ENCODE results near the gene MGLL.

Gene MGLL

DNA sequence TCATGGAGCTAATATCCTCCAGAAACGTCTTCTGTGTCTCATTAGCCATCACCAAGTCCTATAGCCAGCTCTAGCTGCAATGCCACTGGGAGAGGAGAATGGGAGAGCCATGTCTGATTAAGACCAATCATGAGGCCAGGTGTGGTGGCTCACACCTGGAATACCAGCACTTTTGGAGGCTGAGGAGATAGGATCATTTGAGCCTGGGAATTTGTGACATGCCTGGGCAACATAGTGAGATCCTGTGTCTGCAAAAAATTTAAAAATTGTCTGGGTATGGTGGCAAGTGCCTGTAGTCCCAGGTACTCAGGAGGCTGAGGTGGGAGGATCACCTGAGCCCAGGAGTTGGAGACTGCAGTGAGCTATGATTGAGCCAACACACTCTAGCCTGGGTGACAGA, 13.1 kb downstream of the MGLL start:
- H3K23ac ChIP-seq (ENCODE audit: low read length): no peak overlapping the region
- H3K56ac ChIP-seq (ENCODE audit: low read length): no peak overlapping the region
- H3K4ac ChIP-seq (ENCODE audit: low read depth, low read length): no peak overlapping the region
- no peaks in the 10 kb centered on the region for H3K79me1 ChIP-seq (ENCODE audit: low read length)
- H3K4me1 ChIP-seq (ENCODE audit: control insufficient read depth, low read depth, low read length): no peaks in the 10 kb centered on the region
- no peak overlapping the region for H4K8ac ChIP-seq (ENCODE audit: low read depth, low read length)
- no peaks in the 10 kb centered on the region for H3K36me3 ChIP-seq (ENCODE audit: control insufficient read depth, insufficient read depth, low read length)
- H3K79me2 ChIP-seq (ENCODE audit: control insufficient read depth, insufficient read depth, low read length): no peaks in the 10 kb centered on the region
- no peak for DNase-seq
- no peaks in the 10 kb centered on the region for H3K27me3 ChIP-seq (ENCODE audit: insufficient read depth, low read length, poor library complexity)
- no peak overlapping the region for H3K9ac ChIP-seq (ENCODE audit: low read length)
- H2AK5ac ChIP-seq (ENCODE audit: low read length): no peak overlapping the region
- H4K5ac ChIP-seq (ENCODE audit: low read length): no peak overlapping the region
- no peak overlapping the region for H2BK15ac ChIP-seq (replicated peaks; ENCODE audit: low read depth)
- no peak overlapping the region for H3K4me2 ChIP-seq (ENCODE audit: low read length)
- no peak overlapping the region for H3K18ac ChIP-seq (ENCODE audit: low read length)
- H3K27ac ChIP-seq (ENCODE audit: low read depth, low read length): no peak overlapping the region
- no peak overlapping the region for H2BK5ac ChIP-seq (ENCODE audit: low read length)
- no peak overlapping the region for H3K4me3 ChIP-seq (ENCODE audit: low read length)
- WGBS (ENCODE audit: extremely low coverage, insufficient coverage, low lambda C conversion rate): no CpG with 5 or more reads among the region's 1 CpG
- no peak overlapping the region for H2BK120ac ChIP-seq (ENCODE audit: low read depth, low read length)

DNA sequence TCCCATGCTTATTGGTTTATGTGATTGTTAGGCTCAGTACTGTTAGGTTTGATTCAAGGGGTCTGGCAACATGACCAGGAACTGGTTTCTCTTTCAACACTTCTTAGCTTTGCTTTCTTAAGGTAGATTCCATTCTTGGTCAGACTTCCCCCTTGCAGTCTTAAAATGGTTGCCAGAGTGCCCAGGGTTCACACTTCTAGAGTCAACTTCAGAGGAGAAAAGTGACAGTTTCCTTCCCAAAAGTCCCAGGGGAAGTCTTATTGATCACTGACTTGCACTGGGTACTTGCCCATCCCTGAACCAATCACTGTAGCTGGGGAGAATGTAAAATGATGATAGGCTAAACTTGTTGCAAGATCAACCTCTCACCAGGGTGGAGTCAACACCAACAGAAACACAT, 14.1 kb downstream of the MGLL start:
- no peak overlapping the region for H2AK5ac ChIP-seq (ENCODE audit: low read length)
- H3K4me3 ChIP-seq (ENCODE audit: low read length): no peak overlapping the region
- H4K8ac ChIP-seq (ENCODE audit: low read depth, low read length): no peak overlapping the region
- no peak overlapping the region for H3K18ac ChIP-seq (ENCODE audit: low read length)
- H3K4ac ChIP-seq (ENCODE audit: low read depth, low read length): no peak overlapping the region
- H3K79me1 ChIP-seq (ENCODE audit: low read length): no peaks in the 10 kb centered on the region
- no peak overlapping the region for H4K5ac ChIP-seq (ENCODE audit: low read length)
- no peaks in the 10 kb centered on the region for H3K79me2 ChIP-seq (ENCODE audit: control insufficient read depth, insufficient read depth, low read length)
- H3K27ac ChIP-seq (ENCODE audit: low read depth, low read length): no peak overlapping the region
- H3K4me1 ChIP-seq (ENCODE audit: control insufficient read depth, low read depth, low read length): no peaks in the 10 kb centered on the region
- no peak overlapping the region for H3K56ac ChIP-seq (ENCODE audit: low read length)
- no peak overlapping the region for H3K23ac ChIP-seq (ENCODE audit: low read length)
- no peak overlapping the region for H2BK5ac ChIP-seq (ENCODE audit: low read length)
- no peak overlapping the region for H3K9ac ChIP-seq (ENCODE audit: low read length)
- DNase-seq: no peak
- H3K4me2 ChIP-seq (ENCODE audit: low read length): no peak overlapping the region
- H3K27me3 ChIP-seq (ENCODE audit: insufficient read depth, low read length, poor library complexity): no peaks in the 10 kb centered on the region
- no peaks in the 10 kb centered on the region for H3K36me3 ChIP-seq (ENCODE audit: control insufficient read depth, insufficient read depth, low read length)
- no peak overlapping the region for H2BK15ac ChIP-seq (replicated peaks; ENCODE audit: low read depth)
- no peak overlapping the region for H2BK120ac ChIP-seq (ENCODE audit: low read depth, low read length)

GRCh38 chr3:127805026-127805753, 17.1 kb downstream of the MGLL start:
- no peak overlapping the region for H3K4ac ChIP-seq (ENCODE audit: low read depth, low read length)
- no peak overlapping the region for H3K18ac ChIP-seq (ENCODE audit: low read length)
- no peak overlapping the region for H2BK15ac ChIP-seq (replicated peaks; ENCODE audit: low read depth)
- no peak overlapping the region for H3K9ac ChIP-seq (ENCODE audit: low read length)
- no peaks in the 10 kb centered on the region for H3K79me2 ChIP-seq (ENCODE audit: control insufficient read depth, insufficient read depth, low read length)
- H2AK5ac ChIP-seq (ENCODE audit: low read length): no peak overlapping the region
- H3K27me3 ChIP-seq (ENCODE audit: insufficient read depth, low read length, poor library complexity): no peaks in the 10 kb centered on the region
- no peak overlapping the region for H4K5ac ChIP-seq (ENCODE audit: low read length)
- no peak overlapping the region for H3K56ac ChIP-seq (ENCODE audit: low read length)
- no peaks in the 10 kb centered on the region for H3K36me3 ChIP-seq (ENCODE audit: control insufficient read depth, insufficient read depth, low read length)
- H3K79me1 ChIP-seq (ENCODE audit: low read length): no peaks in the 10 kb centered on the region
- no peak overlapping the region for H2BK120ac ChIP-seq (ENCODE audit: low read depth, low read length)
- no peak for DNase-seq
- H2BK5ac ChIP-seq (ENCODE audit: low read length): no peak overlapping the region
- no peak overlapping the region for H3K23ac ChIP-seq (ENCODE audit: low read length)
- H4K8ac ChIP-seq (ENCODE audit: low read depth, low read length): no peak overlapping the region
- no CpG with 5 or more reads among the region's 10 CpGs for WGBS (ENCODE audit: extremely low coverage, insufficient coverage, low lambda C conversion rate)
- H3K4me1 ChIP-seq (ENCODE audit: control insufficient read depth, low read depth, low read length): no peaks in the 10 kb centered on the region
- no peak overlapping the region for H3K27ac ChIP-seq (ENCODE audit: low read depth, low read length)
- no peak overlapping the region for H3K4me3 ChIP-seq (ENCODE audit: low read length)
- H3K4me2 ChIP-seq (ENCODE audit: low read length): no peak overlapping the region

- Histone ChIP-seq H4K8ac (ENCODE audit: low read depth, low read length) (no peak overlapping the region), H2AK5ac (ENCODE audit: low read length) (no peak overlapping the region), H3K79me1 (ENCODE audit: low read length) (no peaks in the 10 kb centered on the region), H3K27ac (ENCODE audit: low read depth, low read length) (no peak overlapping the region), H3K4me3 (ENCODE audit: low read length) (no peak overlapping the region), H3K4me1 (ENCODE audit: control insufficient read depth, low read depth, low read length) (no peaks in the 10 kb centered on the region), H3K36me3 (ENCODE audit: control insufficient read depth, insufficient read depth, low read length) (no peaks in the 10 kb centered on the region), H3K23ac (ENCODE audit: low read length) (no peak overlapping the region), H2BK5ac (ENCODE audit: low read length) (no peak overlapping the region), H3K27me3 (ENCODE audit: insufficient read depth, low read length, poor library complexity) (no peaks in the 10 kb centered on the region), H3K4ac (ENCODE audit: low read depth, low read length) (no peak overlapping the region), H3K18ac (ENCODE audit: low read length) (no peak overlapping the region), H2BK15ac (replicated peaks; ENCODE audit: low read depth) (no peak overlapping the region), H2BK120ac (ENCODE audit: low read depth, low read length) (no peak overlapping the region), H3K4me2 (ENCODE audit: low read length) (no peak overlapping the region), H3K56ac (ENCODE audit: low read length) (no peak overlapping the region), H3K79me2 (ENCODE audit: control insufficient read depth, insufficient read depth, low read length) (no peaks in the 10 kb centered on the region), H4K5ac (ENCODE audit: low read length) (no peak overlapping the region), H3K9ac (ENCODE audit: low read length) (no peak overlapping the region)
- no peak for DNase-seq
- no CpG with 5 or more reads among the region's 9 CpGs for WGBS (ENCODE audit: extremely low coverage, insufficient coverage, low lambda C conversion rate)
Observed at GRCh38 chr3:127804141-127804540, 18.2 kb downstream of the MGLL start.

GRCh38 chr3:127803619-127804018, 18.7 kb downstream of the MGLL start:
- Histone ChIP-seq H2BK5ac (ENCODE audit: low read length) (no peak overlapping the region), H3K4me2 (ENCODE audit: low read length) (no peak overlapping the region)
- no CpG with 5 or more reads among the region's 4 CpGs for WGBS (ENCODE audit: extremely low coverage, insufficient coverage, low lambda C conversion rate)

GRCh38 chr3:127802606-127803005, 19.7 kb downstream of the MGLL start:
- Histone ChIP-seq H2AK5ac (ENCODE audit: low read length) (no peak overlapping the region), H3K4me2 (ENCODE audit: low read length) (no peak overlapping the region), H3K4ac (ENCODE audit: low read depth, low read length) (no peak overlapping the region), H2BK15ac (replicated peaks; ENCODE audit: low read depth) (no peak overlapping the region), H3K9ac (ENCODE audit: low read length) (no peak overlapping the region), H3K27ac (ENCODE audit: low read depth, low read length) (no peak overlapping the region), H3K18ac (ENCODE audit: low read length) (no peak overlapping the region), H3K36me3 (ENCODE audit: control insufficient read depth, insufficient read depth, low read length) (no peaks in the 10 kb centered on the region), H4K8ac (ENCODE audit: low read depth, low read length) (no peak overlapping the region), H2BK5ac (ENCODE audit: low read length) (no peak overlapping the region), H3K23ac (ENCODE audit: low read length) (no peak overlapping the region), H3K4me1 (ENCODE audit: control insufficient read depth, low read depth, low read length) (no peaks in the 10 kb centered on the region), H3K56ac (ENCODE audit: low read length) (no peak overlapping the region), H3K4me3 (ENCODE audit: low read length) (no peak overlapping the region), H3K27me3 (ENCODE audit: insufficient read depth, low read length, poor library complexity) (no peaks in the 10 kb centered on the region), H3K79me1 (ENCODE audit: low read length) (no peaks in the 10 kb centered on the region), H3K79me2 (ENCODE audit: control insufficient read depth, insufficient read depth, low read length) (no peaks in the 10 kb centered on the region), H2BK120ac (ENCODE audit: low read depth, low read length) (no peak overlapping the region), H4K5ac (ENCODE audit: low read length) (no peak overlapping the region)
- WGBS (ENCODE audit: extremely low coverage, insufficient coverage, low lambda C conversion rate): no CpG with 5 or more reads among the region's 6 CpGs
- no peak for DNase-seq

More at GRCh38 chr3:127803619-127804018, 18.7 kb downstream of the MGLL start:
- no peaks in the 10 kb centered on the region for H3K79me2 ChIP-seq (ENCODE audit: control insufficient read depth, insufficient read depth, low read length)
- H4K8ac ChIP-seq (ENCODE audit: low read depth, low read length): no peak overlapping the region
- no peaks in the 10 kb centered on the region for H3K4me1 ChIP-seq (ENCODE audit: control insufficient read depth, low read depth, low read length)
- H3K79me1 ChIP-seq (ENCODE audit: low read length): no peaks in the 10 kb centered on the region
- no peak overlapping the region for H3K4ac ChIP-seq (ENCODE audit: low read depth, low read length)
- H2BK15ac ChIP-seq (replicated peaks; ENCODE audit: low read depth): no peak overlapping the region
- no peak overlapping the region for H2BK120ac ChIP-seq (ENCODE audit: low read depth, low read length)
- H3K9ac ChIP-seq (ENCODE audit: low read length): no peak overlapping the region
- DNase-seq: peak; percentile 87
- H3K23ac ChIP-seq (ENCODE audit: low read length): no peak overlapping the region
- no peak overlapping the region for H2AK5ac ChIP-seq (ENCODE audit: low read length)
- no peak overlapping the region for H3K27ac ChIP-seq (ENCODE audit: low read depth, low read length)
- H3K36me3 ChIP-seq (ENCODE audit: control insufficient read depth, insufficient read depth, low read length): no peaks in the 10 kb centered on the region
- H3K4me3 ChIP-seq (ENCODE audit: low read length): no peak overlapping the region
- H3K56ac ChIP-seq (ENCODE audit: low read length): no peak overlapping the region
- H4K5ac ChIP-seq (ENCODE audit: low read length): no peak overlapping the region
- no peaks in the 10 kb centered on the region for H3K27me3 ChIP-seq (ENCODE audit: insufficient read depth, low read length, poor library complexity)
- no peak overlapping the region for H3K18ac ChIP-seq (ENCODE audit: low read length)

Measured in mesendoderm (in vitro differentiated cells).